ENCODE measurements around the gene SORBS1. TPM values are rescaled to one million over a fixed set of nuclear protein-coding genes. Genes with fewer than 3 reads are reported as not detected.

The SORBS1 gene
- total RNA-seq, 2 donors from 2014 or later: 17.6 to 150 TPM

GRCh38 chr10:95579835-95580535 is 18.8 kb upstream of the SORBS1 start:
- Histone ChIP-seq H3K9ac (ENCODE audit: low read depth in 2 of 2, low read length in 2 of 2) (no peak overlapping the region), H3K4me3 (no peak overlapping the region)
- intact Hi-C loops (cut with DNase I): no loop called here

GRCh38 chr10:95579292-95579691 is 18.1 kb upstream of the SORBS1 start:
- H3K27ac ChIP-seq: no peak overlapping the region
- no peaks in the 10 kb centered on the region for H3K36me3 ChIP-seq
- H3K4me1 ChIP-seq: no peaks in the 10 kb centered on the region
- no peak for DNase-seq
- intact Hi-C loops (cut with DNase I): no loop called here
- no peaks in the 10 kb centered on the region for H3K9me3 ChIP-seq
- H3K9ac ChIP-seq (ENCODE audit: low read depth in 2 of 2, low read length in 2 of 2): no peak overlapping the region
- H3K27me3 ChIP-seq: no peaks in the 10 kb centered on the region
- H3K4me3 ChIP-seq: no peak overlapping the region
- TF ChIP-seq, protein P1, sequence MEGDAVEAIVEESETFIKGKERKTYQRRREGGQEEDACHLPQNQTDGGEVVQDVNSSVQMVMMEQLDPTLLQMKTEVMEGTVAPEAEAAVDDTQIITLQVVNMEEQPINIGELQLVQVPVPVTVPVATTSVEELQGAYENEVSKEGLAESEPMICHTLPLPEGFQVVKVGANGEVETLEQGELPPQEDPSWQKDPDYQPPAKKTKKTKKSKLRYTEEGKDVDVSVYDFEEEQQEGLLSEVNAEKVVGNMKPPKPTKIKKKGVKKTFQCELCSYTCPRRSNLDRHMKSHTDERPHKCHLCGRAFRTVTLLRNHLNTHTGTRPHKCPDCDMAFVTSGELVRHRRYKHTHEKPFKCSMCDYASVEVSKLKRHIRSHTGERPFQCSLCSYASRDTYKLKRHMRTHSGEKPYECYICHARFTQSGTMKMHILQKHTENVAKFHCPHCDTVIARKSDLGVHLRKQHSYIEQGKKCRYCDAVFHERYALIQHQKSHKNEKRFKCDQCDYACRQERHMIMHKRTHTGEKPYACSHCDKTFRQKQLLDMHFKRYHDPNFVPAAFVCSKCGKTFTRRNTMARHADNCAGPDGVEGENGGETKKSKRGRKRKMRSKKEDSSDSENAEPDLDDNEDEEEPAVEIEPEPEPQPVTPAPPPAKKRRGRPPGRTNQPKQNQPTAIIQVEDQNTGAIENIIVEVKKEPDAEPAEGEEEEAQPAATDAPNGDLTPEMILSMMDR (IDR thresholded peaks at IDR 0.05): no peak

More at GRCh38 chr10:95579835-95580535, 18.8 kb upstream of the SORBS1 start:
- Histone ChIP-seq H3K27me3 (no peaks in the 10 kb centered on the region), H3K9me3 (no peaks in the 10 kb centered on the region), H3K4me1 (no peaks in the 10 kb centered on the region), H3K27ac (no peak overlapping the region), H3K36me3 (no peaks in the 10 kb centered on the region)
- DNase-seq: no peak
- TF ChIP-seq, protein P1 (IDR thresholded peaks at IDR 0.05): no peak

- Histone ChIP-seq H3K36me3 (no peaks in the 10 kb centered on the region), H3K27me3 (no peaks in the 10 kb centered on the region), H3K9me3 (no peaks in the 10 kb centered on the region), H3K9ac (ENCODE audit: low read depth in 2 of 2, low read length in 2 of 2) (no peak overlapping the region), H3K4me1 (no peaks in the 10 kb centered on the region), H3K27ac (no peak overlapping the region), H3K4me3 (no peak overlapping the region)
- intact Hi-C loops (cut with DNase I): no loop called here
- no peak for DNase-seq
- TF ChIP-seq, protein P1 (IDR thresholded peaks at IDR 0.05): no peak
Measured at GRCh38 chr10:95578619-95579018, 17.4 kb upstream of the SORBS1 start.

DNA sequence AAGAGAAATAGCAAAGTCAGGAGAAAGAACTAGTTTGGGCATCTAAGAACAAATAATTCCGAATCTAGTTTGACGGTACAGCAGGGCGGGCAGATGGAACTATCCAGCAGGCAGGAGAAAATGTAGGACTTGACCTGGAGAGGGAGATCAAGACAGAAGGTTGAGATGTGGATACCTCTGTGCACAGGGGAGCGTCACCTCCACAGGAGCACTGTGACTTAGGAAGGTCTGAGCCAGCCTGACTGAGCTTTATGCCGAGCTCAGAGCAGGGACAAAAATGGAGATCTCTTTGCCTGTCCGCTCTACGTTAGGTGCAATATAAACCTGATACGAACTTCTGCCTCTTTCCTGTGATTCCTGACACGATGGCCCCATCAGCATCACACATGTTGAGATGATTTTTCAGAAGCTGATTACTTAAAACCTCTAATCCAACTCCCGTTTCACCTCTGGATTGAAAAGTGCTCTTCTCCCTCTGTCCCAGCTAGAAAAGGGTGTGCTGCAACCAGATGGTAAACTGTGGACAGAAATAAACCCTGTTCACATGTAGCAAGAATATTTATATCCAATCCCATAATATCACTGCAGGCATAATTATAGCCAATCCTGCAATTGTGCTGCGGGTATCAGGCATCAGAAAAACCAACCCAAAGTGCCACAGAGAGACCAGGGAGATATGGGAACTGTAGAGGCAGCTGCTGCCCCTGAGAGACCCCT is 13.6 kb upstream of the SORBS1 start:
- H3K4me3 ChIP-seq: no peak overlapping the region
- no peak overlapping the region for H3K9ac ChIP-seq (ENCODE audit: low read depth in 2 of 2, low read length in 2 of 2)
- DNase-seq: no peak
- H3K27me3 ChIP-seq: no peaks in the 10 kb centered on the region
- intact Hi-C loops (cut with DNase I): no loop called here
- TF ChIP-seq, protein P1 (IDR thresholded peaks at IDR 0.05): no peak
- no peak overlapping the region for H3K27ac ChIP-seq
- no peaks in the 10 kb centered on the region for H3K9me3 ChIP-seq
- H3K4me1 ChIP-seq: no peaks in the 10 kb centered on the region
- no peaks in the 10 kb centered on the region for H3K36me3 ChIP-seq

GRCh38 chr10:95573964-95574604 is 12.9 kb upstream of the SORBS1 start:
- H3K4me3 ChIP-seq: no peak overlapping the region
- intact Hi-C loops (cut with DNase I): no loop called here
- no peaks in the 10 kb centered on the region for H3K36me3 ChIP-seq
- no peak overlapping the region for H3K27ac ChIP-seq
- TF ChIP-seq, protein P1 (IDR thresholded peaks at IDR 0.05): no peak
- no peak for DNase-seq
- H3K27me3 ChIP-seq: no peaks in the 10 kb centered on the region
- H3K4me1 ChIP-seq: no peaks in the 10 kb centered on the region
- H3K9ac ChIP-seq (ENCODE audit: low read depth in 2 of 2, low read length in 2 of 2): no peak overlapping the region
- no peaks in the 10 kb centered on the region for H3K9me3 ChIP-seq

Measured in colonic mucosa (tissue), 4 donors.